ENCODE measurements around the gene ZC3H13. TPM values are rescaled to one million over a fixed set of nuclear protein-coding genes. Genes with fewer than 3 reads are reported as not detected.
"Not testable (repeated sequence)": the region's sequence is repeated elsewhere in the genome, so short reads cannot be mapped to it uniquely, and the experiment has no call there.

ZC3H13 gene
- total RNA-seq, 6 experiments from 2014 or later: 31.8 to 40.1 (median 35.6) TPM

DNA sequence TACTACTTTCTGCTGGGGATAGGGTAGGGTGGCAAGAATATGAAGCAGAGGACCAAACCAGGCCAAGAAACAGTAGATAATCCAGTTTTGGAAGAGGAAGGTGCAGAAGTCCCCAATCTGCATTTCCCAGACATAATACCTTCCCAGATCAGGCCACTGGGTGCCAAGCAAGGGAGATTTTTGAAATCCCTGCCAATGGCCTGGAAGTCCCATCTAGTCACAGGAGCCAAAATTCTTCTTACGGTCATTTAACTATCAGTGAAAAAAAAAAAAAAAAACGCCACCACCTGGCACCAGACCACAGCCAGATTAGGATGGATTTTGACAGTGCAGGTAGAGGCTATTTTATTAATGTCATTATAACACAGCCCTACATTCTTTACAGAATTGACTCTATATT lies 57.8 kb downstream of the ZC3H13 start:
- Mint-ChIP-seq H3K4me1 (ENCODE audit: low read depth) (peaks cover 5% of the 10 kb centered on the region), H3K36me3 (ENCODE audit: low read depth) (peaks cover 7% of the 10 kb centered on the region), H3K27me3 (ENCODE audit: insufficient read depth) (no peaks in the 10 kb centered on the region; the same call in 1 of the 2 replicates), H3K27ac (no peak overlapping the region), H3K9me3 (no peaks in the 10 kb centered on the region), H3K4me3 (no peak overlapping the region)
- TF ChIP-seq, protein P1, sequence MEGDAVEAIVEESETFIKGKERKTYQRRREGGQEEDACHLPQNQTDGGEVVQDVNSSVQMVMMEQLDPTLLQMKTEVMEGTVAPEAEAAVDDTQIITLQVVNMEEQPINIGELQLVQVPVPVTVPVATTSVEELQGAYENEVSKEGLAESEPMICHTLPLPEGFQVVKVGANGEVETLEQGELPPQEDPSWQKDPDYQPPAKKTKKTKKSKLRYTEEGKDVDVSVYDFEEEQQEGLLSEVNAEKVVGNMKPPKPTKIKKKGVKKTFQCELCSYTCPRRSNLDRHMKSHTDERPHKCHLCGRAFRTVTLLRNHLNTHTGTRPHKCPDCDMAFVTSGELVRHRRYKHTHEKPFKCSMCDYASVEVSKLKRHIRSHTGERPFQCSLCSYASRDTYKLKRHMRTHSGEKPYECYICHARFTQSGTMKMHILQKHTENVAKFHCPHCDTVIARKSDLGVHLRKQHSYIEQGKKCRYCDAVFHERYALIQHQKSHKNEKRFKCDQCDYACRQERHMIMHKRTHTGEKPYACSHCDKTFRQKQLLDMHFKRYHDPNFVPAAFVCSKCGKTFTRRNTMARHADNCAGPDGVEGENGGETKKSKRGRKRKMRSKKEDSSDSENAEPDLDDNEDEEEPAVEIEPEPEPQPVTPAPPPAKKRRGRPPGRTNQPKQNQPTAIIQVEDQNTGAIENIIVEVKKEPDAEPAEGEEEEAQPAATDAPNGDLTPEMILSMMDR (IDR thresholded peaks at IDR 0.05): no peak
- no peak for DNase-seq

DNA sequence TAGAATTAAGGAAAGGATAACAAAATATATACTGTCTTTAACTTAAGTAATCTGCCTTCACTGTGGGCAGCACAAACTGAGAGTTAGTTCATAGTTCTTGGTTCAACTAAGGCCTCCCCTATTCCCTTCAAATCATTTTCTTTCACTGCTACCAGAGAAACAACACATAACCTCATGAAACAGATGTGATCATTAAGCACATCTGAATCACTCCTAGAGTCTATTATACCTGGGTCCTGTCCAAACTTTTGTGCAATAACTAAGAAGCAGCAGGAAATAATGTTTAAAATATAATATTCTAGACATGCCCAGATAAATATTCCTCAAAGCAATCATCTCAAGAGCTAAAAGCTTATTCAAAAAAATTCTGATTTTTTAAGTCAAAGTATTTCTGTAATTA lies 62.9 kb downstream of the ZC3H13 start:
- DNase-seq: peak; percentile 8
- TF ChIP-seq, protein P1 (IDR thresholded peaks at IDR 0.05): no peak
- no peak overlapping the region for H3K4me3 Mint-ChIP-seq
- peaks cover 31% of the 10 kb centered on the region for H3K36me3 Mint-ChIP-seq (ENCODE audit: low read depth)
- H3K27me3 Mint-ChIP-seq (ENCODE audit: insufficient read depth): no peaks in the 10 kb centered on the region
- H3K4me1 Mint-ChIP-seq (ENCODE audit: low read depth): peaks cover 10% of the 10 kb centered on the region
- H3K9me3 Mint-ChIP-seq: no peaks in the 10 kb centered on the region
- H3K27ac Mint-ChIP-seq: no peak overlapping the region

DNA sequence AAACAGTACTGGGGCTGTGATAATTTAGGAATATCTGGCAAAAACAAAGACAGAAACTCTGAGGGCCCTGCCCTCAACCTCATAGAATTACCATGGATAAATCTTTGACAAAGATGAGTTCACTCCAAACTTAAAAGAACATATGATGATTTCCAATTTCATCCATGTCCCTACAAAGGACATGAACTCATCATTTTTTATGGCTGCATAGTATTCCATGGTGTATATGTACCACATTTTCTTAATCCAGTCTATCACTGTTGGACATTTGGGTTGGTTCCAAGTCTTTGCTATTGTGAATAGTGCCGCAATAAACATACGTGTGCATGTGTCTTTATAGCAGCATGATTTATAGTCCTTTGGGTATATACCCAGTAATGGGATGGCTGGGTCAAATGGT lies 71.4 kb downstream of the ZC3H13 start:
- H3K4me3 Mint-ChIP-seq; H3K27me3 Mint-ChIP-seq (ENCODE audit: insufficient read depth); DNase-seq; H3K9me3 Mint-ChIP-seq; H3K27ac Mint-ChIP-seq: not testable (repeated sequence)
- Mint-ChIP-seq H3K36me3 (ENCODE audit: low read depth) (peaks cover 33% of the 10 kb centered on the region), H3K4me1 (ENCODE audit: low read depth) (peaks cover 22% of the 10 kb centered on the region)

DNA sequence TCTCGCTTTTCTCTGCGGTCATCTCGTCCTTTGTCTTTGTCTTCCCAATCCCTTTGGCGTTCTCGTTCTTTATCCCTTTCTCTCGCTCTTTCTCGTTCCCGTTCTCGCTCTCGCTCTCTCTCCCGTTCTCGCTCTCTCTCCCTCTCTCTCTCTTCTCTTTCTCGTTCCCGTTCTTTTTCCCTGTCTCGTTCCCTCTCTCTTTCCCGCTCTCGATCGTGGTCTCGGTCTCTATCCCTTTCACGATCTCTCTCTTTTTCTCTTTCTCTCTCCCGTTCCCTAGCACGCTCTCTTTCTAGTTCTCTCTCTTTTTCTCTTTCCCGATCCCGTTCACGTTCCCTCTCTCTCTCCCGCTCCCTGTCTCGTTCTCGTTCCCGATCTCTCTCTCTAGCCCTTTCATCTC lies 77.2 kb downstream of the ZC3H13 start:
- Mint-ChIP-seq H3K27ac (no peak overlapping the region), H3K9me3 (no peaks in the 10 kb centered on the region), H3K27me3 (ENCODE audit: insufficient read depth) (no peaks in the 10 kb centered on the region), H3K4me3 (no peak overlapping the region), H3K4me1 (ENCODE audit: low read depth) (peaks cover 28% of the 10 kb centered on the region), H3K36me3 (ENCODE audit: low read depth) (peaks cover 29% of the 10 kb centered on the region)
- TF ChIP-seq, protein P1 (IDR thresholded peaks at IDR 0.05): no peak
- no peak for DNase-seq

DNA sequence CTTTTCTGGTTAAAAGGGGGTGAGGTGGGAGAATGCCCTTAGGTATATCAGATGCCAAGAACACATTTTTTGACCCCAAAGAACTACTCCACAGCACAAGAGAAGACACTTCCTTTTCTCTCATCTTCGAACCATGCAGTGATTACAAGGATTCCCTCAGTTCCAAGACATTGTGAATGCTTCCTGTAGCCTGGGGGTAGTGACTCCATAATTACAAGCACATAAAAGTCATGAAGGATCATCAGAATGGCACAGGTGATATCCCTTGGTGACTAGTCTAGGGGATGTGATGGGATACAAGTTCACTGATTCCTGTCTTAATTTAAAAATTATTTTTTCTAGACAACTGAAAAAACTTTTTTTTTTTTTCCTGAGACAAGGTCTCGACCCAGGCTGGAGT lies 78.0 kb downstream of the ZC3H13 start:
- TF ChIP-seq, protein P1 (IDR thresholded peaks at IDR 0.05): no peak
- Mint-ChIP-seq H3K27ac (no peak overlapping the region), H3K4me3 (no peak overlapping the region), H3K36me3 (ENCODE audit: low read depth) (peaks cover 28% of the 10 kb centered on the region), H3K4me1 (ENCODE audit: low read depth) (peaks cover 23% of the 10 kb centered on the region), H3K9me3 (no peaks in the 10 kb centered on the region), H3K27me3 (ENCODE audit: insufficient read depth) (no peaks in the 10 kb centered on the region; the same call in 1 of the 2 replicates)
- DNase-seq: no peak

DNA sequence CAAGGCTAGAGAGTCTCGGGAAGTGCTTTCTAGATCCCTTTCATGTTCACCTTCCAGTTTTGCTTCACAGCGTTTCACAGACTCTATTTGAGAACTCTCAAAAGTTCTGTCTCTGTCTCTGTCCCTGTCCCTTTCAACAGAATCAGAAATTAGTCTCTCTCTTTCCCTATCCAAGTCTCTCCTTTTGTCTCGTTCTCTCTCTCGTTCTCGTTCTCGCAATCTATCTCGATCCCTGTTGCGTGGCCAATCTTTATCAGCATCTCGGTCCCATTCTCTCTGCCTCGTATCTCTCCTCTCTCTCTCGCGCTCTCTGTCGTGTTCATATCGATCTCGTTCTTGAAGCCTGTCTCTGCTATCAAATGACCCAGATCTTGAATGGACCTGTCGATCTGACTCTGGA lies 85.0 kb downstream of the ZC3H13 start:
- H3K36me3 Mint-ChIP-seq (ENCODE audit: low read depth): peaks cover 23% of the 10 kb centered on the region
- no peaks in the 10 kb centered on the region for H3K4me1 Mint-ChIP-seq (ENCODE audit: low read depth)
- no peak overlapping the region for H3K4me3 Mint-ChIP-seq
- no peak overlapping the region for H3K27ac Mint-ChIP-seq
- H3K27me3 Mint-ChIP-seq (ENCODE audit: insufficient read depth): no peaks in the 10 kb centered on the region; the same call in 1 of the 2 replicates
- DNase-seq: no peak
- H3K9me3 Mint-ChIP-seq: no peaks in the 10 kb centered on the region
- TF ChIP-seq, protein P1 (IDR thresholded peaks at IDR 0.05): no peak

Data from HFFc6 (cell line).